Measurements from ENCODE around the gene LGALS3BP.

LGALS3BP gene

DNA sequence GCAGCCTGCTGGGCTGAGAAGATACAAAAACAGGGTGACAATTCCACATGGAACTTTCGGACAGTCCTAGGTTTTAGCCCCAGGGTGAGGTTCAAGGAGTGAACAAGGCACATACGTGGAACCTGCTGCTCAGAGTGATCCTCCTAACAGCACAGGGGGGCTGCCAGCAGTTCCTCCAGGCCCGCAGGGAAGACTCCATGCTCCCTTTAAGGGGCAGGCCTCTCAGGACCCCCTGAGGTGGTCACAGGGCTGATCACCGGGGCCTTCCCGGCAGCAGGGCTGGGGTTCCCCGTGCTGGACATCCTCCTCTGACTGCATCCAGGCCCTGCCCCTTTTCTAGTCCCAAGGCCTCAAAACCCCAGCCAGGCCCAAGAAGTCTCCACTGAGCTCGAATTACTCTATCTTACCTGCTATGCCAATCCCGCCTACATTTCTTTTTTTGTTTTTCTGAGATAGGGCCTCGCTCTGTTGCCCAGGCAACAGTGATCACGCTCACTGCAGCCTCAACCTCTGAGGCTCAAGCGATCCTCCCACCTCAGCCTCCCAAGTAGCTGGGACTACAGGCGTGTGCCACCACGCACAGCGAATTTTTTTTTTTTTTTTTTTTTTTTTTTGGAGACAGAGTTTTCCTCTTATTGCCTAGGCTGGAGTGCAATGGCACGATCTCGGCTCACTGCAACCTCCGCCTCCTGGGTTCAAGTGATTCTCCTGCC lies 19.5 kb upstream of the LGALS3BP start:
- no peak for DNase-seq

DNA sequence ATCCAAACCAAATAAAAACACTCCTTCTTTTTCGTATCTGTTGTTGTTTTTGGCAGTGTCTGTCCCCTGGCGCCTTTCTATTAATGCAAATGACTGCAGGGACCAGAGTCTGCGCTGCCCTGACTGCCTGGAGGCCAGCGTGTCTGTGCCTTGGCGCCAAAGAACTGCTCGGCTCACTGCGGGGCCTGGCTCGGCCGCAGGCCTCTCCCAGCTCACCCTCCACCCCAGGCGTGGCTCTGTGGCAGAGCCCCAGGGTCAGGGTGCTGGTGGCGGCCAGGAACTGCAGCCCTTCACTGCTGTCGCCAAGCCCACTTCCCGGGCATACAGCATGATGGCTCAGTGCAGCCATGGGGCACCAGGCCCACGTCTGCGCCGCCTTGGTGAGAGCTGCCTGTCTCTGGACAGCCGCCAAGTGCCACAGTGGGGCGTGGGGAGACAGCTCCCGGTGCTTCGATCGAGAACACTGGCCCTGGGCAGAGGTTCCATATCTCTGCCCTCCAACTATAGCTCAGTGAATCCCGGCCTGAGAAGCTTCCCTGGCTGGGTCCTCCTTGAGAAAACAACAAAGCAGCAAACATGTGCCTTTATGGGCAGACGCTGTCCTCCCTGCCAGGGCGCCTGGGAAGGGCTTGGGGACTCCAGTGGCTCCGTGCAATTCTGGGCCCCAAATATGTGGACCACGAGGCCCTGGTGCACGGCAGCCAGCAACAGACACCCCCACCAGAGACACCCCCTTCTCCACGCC lies 18.8 kb upstream of the LGALS3BP start:
- DNase-seq = no peak

DNA sequence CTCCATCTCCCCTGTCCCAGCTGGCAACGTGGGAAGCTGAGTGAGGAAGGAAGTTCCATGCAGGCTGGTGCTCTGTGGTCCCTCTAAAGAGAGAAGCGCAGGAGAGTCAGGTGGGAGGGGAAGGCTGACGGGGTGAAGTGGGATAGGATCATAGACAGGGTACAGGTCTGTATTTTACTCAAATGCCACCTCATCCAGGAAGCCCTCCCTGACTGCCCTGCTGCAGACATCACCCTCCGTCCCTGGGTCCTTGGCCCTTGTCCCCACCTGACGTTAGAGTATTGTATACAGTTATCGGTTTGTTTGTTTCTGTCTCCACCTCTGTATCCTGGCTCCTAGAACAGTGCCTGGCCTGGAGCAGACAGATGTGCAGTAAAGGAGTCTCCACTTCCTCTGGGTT lies 18.2 kb upstream of the LGALS3BP start:
- DNase-seq = no peak

DNA sequence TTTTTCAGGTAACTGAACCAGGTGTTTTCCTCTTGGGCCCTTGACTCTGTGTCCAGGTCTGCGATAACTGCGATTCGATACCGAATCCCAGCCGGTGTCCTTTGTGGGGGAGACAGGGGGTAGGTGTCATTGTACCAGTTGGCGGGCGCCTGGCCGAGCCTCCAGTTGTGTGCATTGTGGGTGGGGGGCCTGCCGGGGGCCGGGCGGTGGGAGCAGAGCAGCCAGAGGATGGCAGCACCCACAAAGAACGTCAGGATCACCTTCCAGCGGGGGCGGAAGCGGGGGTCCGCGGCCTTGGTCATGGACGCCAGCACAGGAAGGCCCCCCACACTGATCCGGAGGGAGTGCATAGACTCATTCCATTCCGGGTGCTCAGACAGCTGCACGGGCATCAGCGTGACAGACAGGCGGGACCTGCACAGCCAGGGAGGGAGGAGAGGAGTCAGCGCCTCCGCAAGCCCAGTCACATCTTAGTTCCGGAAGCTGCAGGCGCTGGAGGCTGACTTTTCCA lies 17.6 kb upstream of the LGALS3BP start:
- DNase-seq = no peak

DNA sequence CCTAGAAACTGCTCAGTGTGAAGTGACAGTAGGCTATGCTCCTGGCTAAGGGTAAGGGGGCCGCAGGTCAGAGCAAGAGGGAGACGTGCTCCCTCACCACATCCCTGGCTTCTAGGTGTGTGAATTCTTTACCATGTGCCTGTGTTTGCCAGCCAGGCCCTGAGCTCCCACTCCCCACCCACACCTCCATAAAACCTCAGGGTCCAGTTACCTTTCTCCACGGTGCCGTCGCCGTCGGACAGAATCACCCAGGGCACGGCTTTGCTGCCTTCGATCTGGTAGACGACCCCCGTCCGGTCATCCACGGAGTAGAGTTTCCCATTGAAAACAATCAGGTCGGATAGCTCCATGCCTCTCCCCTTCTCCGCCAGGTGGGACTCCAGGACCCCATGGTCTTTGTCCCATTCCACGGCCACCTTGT lies 17.1 kb upstream of the LGALS3BP start:
- DNase-seq = no peak

DNA sequence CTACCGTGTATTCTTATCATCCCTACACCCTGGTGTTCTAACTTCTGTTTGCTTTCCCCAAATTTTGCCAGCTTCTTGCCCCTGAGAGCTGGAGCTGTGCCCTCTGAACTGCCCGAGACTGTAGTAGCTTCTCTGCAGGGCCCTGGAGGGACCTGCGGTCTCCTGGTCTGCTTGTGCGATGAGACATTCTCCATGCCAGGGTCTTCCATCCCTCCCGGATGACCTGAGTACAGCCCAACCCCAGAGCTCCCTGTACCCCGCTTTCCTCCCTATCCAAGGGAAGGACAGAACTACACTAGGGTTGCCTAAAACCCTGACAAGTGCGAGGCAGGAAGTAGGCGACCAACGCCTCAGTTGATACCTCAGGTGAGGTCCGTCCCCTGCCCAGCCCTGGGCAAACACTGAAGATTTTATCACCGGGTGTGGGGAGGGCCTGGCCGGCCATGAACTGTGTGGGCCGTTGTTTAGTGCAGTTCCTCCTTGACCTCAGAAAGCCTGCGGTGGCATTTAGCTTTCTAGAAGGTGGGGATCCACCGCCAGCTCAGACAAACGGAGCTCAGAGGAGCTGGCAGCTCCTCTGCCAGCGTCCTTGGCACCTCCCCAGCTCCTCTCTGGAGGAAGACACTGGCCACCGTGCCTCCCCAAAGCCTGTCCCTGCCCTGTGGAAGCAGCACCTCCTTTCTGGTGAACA lies 16.2 kb upstream of the LGALS3BP start:
- no peak for DNase-seq

DNA sequence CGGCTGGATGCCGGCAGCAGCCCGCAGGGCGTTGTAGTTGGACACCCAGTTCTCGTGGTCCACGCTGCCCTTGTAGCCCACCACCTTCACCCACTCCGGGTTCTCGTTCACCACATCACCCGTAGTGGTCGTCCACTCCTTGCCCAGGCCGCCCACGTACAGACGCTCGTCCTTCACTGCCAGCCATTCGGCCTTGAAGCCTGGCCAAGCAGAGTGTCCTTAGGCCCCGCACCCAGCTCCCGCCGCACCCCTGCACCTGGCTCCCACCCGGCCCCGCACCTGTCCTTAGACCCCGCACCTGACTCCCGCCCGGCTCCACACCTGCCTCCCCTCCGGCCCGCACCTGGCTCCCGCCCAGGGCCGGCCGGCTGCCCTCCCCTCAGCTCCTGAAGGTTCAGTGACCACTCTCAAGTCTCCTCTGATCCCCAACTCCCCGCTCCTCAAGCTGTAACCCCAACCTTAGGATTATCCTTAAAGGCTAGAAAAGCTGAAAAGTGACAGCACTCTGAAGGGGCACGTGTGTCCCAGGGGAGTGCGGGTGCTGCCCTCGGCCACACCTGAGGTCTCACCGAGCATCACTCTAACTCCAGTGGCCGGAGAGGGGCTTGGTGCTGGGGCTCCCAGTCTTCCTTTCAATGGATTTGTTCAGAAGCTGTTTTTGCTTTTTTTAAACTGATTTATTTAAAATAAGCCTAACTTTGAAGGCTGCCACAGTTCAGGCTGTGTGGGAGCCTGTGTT lies 15.5 kb upstream of the LGALS3BP start:
- DNase-seq = no peak

DNA sequence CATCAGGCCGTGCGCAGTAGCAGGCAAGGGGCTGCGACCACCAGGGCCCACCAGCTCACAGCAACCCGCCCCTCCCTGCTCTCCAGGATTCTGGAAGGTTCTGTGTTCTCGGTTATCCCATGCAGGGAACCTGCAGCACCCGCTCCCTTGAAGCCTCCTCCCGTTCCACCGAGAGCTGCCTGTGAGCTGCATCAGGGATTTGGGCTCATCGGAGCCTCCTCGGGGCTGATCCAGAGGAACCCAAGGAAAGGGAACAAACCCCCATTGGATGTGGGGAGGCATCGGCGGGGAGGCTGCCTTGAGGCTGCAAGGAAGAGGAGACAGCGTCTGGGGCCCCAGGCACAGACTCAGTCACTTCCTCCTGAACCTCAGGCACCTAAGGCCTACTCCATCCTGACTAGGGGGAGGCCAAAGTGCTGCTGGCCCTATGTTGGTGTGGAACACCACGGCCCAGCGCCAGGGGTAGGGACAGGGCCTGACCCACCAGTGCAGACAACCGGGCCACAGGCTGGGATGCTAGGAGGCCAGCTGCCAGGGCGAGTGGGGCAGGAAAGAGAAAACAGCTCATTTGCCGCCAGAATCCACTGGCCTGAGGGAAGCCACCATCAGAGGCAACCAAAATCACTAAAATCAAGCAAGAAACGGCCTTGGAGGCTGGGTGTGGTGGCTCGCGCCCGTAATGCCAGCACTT lies 14.4 kb upstream of the LGALS3BP start:
- DNase-seq = no peak

DNA sequence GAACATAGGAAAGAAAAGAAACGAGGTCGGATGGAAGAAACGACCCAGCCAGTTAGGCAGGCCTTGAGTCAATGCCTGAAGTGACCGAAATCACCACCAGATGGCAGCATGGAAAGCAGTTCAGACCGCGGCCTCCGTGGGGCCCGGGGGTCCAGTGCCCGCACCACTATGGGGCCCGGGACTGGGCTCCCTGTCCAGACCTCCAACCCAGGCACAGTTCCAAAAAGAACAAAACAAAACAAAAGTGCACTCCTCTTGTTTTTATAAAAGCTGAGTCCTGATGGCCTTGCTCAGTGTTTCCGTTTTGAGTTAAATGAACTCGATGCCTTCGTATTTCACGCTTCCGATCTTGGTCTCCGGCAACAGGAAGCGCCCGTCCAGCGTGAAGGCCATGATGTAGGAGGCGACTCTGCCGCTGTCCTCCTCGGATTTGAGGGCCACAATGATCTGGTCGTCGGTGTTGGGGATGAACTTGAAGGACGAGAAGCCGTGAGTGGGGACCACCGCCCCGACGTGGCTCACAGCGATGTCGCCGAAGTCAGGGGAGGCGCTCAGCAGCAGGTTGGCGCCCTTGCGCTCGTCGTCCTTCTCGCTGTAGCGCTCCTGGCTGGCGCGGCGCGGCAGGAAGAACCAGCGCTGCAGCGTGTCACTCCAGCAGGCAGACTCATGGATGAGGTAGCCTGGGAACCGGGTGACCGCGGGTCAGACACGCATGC lies 13.7 kb upstream of the LGALS3BP start:
- peak in 2 of 4 experiments; percentile 23 to 44 for DNase-seq

DNA sequence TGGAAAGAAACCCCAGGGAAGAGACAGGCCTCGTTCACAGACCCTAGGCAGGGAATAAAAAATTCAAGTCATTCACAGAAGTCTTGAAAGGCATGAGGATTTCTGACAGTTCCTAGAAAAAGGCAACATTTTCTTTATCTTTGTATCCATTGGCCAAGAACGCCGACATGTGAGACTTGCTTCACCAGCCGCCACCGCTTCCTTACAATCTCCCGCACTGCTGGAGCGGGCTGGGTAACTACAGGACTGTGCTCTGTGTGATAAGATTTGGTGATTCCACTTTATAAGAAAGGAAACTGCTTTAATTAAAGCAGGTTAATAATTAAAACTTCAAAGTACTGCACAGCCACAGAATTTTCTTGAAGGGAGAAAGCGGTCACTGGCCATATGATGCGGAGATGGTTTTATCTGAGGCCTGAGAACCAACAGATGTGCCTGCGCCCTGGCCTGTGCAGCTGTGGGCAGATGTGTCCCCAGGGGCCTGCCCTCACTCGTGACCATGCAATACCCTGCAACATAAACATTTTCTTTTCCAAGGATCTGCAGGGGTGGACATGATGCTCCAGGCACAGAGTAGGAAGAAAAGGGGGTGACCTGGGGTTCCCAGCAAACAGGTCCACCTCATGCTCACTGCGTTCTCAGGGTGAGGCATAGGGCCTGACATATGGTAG lies 13.0 kb upstream of the LGALS3BP start:
- no peak for DNase-seq

DNA sequence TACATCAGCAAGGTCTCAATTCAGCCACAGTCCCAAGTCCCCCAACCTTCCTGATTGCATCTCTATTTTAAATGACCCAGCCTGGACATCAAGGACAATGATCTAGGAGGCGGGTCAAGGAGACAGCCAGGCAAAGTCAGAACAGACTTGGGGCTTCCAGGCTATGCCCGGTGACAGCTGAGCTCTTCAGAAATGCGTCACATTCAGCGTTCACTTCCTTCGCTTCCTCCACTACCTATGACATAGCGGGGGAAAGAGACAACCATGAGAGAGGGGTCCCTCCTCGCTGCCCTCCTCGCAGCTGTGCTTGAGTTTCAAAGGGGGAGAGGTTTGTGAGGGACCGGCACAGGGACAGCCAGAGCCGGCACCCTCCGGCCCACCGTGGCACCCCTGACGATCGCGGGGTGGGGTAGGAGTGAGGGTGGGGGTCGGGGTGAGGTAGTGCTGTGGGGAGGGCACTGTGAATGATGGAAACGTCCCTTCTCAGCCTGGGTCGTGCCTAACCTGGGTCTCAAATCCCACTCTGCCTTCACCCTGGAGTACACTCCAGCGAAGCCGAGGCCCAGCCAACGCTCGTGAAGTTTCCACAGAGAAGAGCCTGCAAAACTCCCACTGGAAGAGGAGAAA lies 12.3 kb upstream of the LGALS3BP start:
- DNase-seq = no peak

DNA sequence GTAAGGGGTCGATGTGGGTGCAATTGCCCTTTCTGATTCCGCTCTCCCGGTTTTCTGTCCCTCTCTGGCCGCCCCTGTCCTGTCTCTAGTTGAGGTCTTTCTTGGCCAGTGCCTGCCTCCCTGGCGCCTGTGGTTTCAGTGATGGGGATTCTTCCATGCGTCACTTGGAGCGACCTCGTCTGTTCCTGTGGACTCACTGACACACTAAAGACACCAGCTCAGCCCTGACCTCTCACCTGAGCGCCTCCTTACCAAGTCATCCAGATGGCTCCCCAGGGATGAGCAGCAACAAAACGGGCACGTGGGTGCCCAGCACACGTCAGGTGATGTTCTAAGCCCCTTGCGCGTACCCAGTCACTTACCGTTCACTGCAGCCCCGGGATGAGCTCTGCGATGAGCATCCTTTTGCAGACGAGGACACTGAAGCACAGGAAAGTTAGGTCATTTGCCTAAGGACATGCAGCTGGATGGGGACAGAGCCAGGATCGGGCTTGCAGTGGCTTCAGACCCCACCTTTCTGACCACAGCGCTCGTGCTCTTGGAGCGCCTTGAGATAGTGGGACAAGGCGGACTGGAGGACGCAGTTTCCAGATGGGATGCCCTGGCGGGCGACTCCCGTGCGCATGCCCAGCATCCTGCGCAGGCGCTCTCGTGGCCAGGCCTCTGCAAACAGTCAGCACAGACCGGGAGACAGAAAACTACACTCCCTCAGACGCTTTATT lies 11.5 kb upstream of the LGALS3BP start:
- DNase-seq = no peak

DNA sequence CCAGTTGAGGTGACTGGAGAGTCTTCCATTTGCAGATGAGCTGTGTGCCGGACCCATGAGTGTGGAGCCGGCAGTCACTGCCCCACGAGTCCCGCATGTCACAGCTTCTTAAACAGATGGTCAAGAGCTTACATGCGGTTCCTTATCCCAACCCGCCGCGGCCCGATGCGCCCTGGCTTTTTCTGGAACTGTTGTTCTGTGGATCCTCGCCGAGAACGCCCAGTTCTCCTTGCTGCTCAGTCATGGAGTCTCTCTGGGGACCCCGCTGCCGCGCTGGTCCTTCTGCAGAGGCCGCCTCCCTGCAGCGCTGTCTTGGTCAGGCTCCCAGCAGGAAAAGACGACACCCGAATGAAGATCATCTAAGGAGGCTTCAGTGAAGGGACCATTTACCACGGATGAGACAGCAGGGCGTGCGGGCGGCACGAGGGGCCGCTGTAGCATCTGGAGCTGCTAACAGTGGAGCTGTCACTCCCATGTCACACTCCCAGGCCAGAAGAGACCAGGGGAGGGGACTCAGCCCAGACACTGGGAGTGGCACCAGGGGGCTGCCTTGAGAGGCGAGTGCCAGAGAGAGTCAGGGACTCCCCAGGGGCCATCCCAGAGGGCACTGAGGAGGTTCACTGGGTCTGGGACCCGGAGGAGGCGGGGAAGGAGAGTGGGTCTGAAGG lies 10.8 kb upstream of the LGALS3BP start:
- DNase-seq = no peak

DNA sequence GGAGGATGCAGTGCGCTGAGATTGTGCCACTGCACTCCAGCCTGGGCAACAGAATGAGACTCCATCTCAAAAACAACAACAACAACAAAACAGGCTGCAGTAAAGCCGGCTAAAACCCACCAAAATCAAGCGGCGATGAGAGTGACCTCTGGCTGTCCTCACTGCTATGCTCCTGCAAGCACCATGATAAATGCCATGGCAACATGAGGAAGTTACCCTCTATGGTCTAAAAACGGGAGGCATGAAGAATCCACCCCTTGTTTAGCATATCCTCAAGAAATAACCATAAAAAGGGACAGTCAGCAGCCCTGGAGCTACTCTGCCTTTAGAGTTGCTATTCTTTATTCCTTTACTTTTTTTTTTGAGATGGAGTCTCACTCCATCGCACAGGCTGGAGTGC lies 8.4 kb upstream of the LGALS3BP start:
- DNase-seq = no peak

DNA sequence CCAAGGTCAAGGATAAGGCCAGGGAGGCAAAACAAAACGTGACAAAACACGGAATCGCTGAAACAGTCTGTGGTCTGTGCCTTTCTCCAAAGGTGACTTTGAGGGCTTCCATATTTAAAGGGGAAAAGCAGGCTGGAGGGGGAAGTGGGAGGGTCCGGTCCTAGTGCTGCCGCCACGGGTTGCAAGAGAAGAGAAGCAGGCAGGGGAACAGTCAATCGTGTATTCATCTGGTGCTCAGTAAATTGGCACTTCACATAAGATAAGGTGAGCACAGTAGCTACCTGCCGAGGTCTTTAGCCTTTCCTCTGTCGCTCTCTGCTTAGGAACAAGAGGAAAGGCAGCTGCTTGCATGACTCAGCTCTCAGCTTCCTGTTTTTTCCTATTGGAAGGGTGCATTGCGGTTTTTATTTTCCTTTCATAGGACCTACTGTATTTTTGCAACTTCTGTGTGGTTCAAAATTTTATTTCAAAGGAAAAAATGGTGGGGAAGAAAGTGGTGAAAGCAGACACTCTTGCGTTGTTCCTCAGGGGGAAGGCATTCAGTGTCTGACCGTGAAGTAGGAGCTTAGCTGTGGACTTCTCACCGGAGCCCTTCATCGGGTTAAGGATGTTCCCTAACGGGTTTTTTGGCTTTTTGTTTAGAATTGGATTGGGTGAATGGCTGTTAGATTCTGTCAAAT lies 7.1 kb upstream of the LGALS3BP start:
- no peak for DNase-seq

DNA sequence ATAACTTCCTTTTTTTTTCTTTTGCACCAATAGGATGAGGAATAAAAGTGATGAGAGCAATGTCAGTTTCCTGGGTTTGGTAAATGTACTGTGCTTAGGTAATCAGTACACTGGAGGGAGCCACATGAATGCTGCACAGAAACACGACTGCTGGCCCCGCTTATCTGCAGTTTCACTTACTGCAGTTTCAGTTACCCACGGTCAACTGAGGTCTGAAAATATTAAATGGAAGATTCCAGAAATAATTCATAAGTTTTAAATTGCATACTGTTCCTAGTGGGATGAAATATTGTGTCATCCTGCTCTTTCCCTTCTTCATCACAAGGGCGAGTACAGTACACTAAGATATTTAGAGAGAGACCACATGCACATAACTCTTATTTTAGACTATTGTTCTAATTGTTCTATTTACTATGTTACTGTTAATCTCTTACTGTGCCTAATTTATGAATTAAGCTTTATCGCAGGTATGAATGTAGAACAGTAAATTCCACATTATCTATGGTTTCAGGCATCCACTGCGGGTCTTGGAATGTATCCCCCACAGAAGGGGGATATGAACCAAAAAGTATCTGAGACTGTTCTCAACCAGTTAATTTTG lies 6.4 kb upstream of the LGALS3BP start:
- no peak for DNase-seq

DNA sequence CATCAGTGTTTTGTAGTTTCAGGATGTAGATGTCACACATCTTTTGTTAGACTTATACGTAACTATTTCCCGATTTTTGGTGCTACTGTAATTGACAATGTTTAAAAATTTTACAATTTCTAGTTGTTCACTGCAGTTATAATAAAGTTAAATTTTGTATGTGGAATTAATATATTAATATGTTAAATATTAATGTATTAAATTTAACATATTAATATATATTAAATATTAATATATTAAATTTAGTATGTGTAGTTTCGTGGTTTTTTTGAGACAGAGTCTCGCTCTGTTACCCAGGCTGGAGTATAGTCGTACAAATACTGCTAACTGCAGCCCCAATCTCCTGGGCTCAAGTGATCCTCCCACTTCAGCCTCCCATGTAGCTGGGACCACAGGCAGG lies 5.7 kb upstream of the LGALS3BP start:
- no peak for DNase-seq
